Inferior parietal cortex (tissue), 1 donor: ENCODE results near the gene DCST2.

Experiments used
- DNase-seq: peaks from one replicate; pipeline ENCODE4 v3.0.0-alpha.2; 2016; ENCODE audit errors: extremely low spot score

The DCST2 gene

DNA sequence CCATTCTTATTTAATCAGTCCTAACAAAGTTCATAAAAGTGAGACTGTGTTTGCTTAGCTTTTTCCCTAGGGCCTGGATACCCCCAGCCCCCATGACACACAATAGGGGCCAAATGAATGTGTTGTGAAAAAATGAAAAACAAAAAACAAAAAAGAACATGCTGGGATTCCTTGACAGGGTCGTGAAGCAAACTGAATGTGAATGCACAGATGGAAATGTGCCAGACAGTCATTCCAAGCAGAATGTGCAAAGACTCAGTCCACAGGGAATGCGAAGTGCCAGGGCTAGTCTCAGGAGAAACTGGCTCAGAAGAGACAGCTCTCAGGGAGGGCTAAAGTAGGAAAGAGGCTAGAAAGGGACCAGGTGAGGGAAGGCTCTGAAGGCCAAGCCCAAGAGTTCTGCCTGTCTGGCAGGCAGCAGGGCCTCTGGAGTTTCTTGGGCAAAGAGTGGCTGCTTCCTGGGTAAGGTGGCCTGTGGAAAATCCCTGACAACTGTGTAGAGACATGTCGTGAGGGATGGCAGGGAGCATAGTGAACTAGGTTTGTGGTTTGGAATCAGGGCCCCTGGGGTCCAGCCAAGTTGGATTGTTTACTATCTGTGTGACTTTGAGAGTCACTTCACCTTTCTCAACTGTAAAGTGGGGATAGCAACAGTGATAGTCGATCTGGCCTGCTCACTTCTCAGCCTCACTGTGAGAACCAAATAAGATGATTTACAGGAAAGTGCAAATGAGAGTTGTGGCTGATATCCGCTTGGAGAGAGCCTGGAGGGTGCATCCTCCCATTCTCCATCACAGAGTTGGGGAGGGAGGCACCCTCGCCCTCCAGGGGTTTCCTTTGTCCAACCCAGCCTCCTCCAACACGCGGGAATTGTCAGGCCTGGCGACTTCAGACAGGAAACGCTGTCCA, 16.3 kb upstream of the DCST2 start:
- DNase-seq = no peak

DNA sequence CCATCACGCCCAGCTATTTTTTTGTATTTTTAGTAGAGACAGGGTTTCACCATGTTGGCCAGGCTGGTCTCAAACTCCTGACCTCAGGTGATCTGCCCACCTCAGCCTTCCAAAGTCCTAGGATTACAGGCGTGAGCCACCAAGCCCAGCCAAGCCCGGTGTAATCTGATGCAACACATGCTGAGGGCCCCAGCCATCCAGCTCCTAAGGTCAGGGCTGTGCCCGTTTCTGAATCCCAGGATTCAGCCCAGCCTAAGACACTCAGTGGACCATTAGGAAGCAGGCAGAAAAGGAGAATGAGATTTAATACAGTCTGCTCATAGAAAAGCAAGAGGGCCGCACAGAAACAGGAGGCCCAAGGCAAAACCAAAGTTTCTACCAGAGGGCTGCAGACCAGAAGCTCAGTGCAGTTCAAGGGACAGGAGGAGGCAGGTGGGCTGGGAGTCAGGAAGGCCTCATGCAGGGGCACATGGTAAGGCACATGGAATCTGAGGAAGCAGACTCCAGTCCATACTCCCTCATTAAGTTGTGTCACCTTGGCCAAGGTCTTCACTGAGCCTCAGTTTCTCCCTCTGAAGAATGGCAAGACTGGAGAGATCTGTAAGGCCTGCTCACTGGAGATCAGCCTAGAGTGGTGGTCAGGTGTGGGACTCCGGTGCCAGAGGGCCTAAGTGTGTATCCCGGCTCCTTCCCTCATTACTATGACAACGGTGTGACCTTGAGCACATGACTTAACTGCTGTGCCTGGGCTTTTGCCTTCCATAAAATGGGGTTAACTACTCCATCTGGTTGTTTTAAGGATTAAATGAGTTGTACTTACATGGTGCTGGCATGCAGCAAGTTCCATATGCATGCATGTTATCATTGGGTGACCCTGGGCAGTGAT, 15.1 kb upstream of the DCST2 start:
- DNase-seq = no peak

DNA sequence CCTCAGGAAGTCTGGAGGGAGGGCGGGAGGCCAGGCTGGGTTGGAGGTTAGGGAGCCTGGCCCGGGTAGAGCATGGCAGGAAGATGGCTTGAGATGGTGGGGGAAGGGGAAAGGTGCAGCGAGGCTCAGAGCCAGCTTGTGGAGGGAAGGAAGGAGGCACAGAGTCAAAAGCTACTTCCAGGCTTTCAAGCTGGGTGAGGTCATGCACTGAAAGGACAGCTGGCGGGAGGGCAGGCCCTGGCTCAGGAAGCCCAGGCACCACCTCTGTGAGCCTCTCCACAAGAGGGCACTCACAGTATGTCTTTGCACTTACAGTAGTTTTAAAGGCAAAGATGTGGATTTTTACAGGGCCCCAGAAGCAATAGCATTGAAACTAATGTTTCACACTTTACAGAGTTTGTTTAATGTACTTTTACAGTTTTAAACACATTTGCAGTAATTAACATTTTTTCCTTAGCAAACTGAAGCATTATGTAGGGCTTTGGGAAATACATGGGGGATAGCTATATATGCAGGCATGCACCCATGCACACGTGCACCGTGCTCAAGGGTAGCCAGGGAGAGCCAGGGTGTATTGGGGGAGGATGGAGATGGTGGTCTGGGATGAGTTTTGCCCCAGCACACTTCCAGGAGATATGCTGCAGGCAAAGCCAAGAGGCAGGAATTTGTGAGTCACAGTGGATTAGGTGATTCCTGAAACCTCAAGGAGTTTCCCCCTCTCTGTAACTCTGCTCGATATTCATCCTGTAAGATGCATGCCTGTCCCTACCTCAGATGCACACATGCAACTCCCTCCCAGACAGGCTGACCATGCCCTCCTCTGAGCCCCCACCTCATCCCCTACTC, 11.5 kb upstream of the DCST2 start:
- DNase-seq = peak; percentile 79

DNA sequence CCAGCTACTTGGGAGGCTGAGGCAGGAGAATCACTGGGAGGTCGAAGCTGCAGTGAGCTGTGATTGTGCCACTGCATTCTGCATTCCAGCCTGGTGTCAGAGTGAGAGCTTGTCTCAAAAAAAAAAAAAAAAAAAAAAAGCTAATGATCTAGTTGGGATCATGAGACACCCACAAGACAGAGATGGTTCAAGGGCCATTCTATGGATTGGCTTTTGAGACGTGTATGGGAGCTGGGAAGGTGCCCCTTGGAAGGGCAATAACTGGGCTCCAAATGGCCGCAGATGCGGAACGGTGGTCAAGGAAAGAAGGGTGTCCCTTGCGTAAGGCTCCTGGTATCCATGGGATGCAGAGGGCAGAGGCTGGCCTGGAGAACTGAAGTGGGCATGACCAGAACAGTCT, 10.8 kb upstream of the DCST2 start:
- no peak for DNase-seq

DNA sequence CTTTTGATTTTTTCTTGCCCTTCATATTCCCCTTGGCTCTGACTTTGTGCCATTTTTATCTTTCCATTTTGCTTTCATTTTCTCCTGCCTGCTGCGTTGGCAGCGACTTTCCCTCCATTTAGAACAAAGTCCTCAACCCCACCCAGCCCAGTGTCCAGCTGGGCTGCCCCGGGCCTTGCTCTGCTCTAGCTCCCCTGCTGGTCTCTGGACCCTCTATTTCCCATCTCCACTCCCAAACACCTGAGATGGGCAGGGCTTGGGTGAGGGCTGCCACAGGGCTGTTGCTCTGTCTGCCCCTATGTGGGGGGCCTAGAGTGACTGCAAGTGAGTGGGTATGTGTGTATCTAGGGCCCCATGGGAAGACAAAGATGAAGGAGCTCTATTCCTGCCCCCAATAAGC, 10.2 kb upstream of the DCST2 start:
- DNase-seq = no peak

- DNase-seq = no peak
These were observed 9.7 kb upstream of the DCST2 start for GRCh38 chr1:155043301-155043702.

GRCh38 chr1:155042789-155043188, 9.2 kb upstream of the DCST2 start:
- DNase-seq = no peak

DNA sequence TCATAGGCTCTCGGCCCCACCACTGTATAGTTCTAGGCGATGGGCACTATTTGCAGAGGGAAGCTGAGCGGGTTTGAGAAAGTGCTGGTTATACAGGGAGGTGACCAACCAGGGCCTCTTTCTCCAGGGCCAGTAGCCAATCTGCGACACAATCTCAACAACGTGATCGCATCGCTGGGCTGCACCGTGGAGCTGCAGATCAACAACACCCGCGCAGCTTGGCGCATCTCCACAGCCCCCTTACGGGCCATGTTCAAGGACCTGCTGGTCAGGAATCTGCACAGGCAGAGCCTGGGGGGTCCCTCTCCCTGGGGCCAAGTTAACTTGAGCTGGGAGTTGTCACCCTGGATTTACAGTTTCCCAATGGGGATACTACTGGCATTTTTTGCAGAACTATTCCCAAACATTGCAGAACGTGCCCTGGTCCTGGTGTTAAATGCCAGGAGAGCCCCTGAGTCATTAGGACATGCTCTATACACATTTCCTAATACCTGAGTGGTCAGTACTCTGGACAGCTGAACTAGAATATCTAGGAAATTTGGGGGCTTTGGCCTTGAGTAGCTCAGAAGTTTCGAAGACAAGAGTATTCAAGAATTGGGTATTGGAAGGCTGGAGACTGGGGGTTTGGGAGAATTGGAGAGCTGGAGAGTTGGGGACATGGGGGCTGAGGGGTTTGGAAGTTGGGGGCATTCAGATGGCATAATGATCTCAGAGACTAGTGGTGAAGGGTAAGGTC, 6.9 kb upstream of the DCST2 start:
- DNase-seq = no peak

GRCh38 chr1:155039308-155039669, 5.7 kb upstream of the DCST2 start:
- no peak for DNase-seq

DNA sequence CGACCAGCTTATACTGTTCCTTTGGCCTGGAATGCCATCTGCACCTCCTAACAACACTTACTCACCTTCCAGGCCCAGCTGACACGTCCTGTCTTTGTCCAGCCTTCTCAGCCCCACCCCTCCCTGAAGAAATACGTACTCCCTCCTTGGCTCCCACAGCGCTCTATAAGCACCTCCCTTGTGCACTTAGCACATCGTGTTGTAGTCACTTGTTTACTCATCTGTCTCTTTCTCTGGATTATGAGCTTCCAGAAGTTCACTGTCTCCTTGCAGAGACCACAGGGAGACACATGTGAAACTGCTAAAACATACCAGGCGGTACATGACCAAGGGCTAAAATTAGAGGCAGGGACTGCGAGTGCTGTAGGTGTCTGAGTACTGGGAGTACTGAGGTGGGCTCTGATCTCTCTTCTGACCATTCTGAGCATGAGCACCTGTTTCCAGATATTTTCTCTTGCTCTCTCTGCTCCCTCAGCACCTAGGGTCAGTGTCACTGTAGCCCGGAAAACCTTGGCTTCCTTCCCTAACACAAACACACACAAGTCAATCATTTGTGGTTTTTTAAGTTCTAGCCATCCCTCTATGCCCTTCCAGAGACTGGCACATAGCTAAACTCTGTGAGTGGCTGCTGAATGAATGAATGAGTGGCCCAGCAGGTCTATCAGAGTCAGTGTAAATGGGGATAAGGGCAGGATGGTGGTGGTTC, 5.2 kb upstream of the DCST2 start:
- DNase-seq = no peak

DNA sequence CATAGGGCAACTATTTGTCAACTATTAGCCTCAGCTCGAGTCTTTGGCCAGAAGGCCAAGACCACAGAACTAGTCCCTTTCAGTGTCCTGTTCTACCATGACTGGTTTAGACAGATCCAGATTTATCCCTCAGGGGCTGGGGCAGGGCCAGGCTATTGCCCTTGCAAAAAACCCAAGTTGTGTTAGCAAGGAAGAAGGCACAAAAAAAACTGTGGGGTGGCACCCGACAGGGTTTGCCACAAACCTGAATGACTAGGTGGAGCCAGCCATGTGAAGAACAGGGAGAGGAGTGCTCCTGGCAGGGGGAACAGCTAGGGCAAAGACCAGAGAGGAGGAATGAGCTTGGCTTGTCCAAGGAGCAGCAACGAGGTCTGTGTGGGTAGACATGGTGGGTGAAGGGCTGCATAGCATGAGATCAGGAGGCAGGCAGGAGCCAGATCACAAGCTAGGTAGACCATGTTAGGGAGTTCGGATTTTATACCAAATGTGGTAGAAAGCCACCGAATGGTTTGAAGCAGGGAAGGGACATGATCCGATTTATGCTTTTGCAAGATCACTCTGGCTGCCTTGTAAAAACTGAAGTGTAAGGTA, 4.4 kb upstream of the DCST2 start:
- DNase-seq = no peak

DNA sequence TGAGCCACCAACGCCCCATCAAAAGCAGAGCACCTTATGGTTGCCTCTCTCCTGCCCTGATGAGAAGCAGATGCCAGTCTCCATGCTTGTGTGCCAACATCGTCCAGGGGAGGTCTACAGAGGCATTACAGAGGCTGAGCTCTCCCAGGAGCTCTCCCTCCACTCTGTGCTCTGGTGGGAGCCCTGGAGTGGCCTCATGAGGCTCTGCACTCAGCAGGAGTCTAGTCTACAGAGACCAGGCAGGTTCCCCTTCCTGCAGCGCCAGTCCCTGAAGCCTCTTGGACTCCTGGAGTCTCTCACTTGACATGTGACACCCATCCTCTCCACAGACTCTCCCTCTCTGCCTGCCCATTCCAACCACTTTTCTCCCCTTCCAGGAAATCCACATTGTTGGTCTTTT, 3.5 kb upstream of the DCST2 start:
- no peak for DNase-seq

DNA sequence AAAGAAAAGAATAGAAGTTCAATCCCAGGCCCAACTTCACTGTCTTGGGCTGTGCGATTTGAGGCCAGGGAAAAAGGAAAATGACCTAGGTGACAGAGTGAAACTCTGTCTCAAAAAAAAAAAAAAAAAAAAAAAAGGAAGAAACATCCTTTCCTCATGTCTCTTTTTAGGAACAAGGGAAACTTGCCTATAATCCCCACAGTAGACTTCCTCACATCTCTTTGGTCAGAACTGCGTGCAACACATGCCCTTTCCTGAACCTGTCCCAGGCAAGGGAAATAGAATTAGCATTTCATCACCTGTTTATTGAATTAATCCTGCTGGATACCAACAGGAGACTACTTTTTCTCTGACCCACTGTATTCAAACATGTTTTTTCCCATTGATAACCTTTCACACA, 2.4 kb upstream of the DCST2 start:
- DNase-seq = no peak

DNA sequence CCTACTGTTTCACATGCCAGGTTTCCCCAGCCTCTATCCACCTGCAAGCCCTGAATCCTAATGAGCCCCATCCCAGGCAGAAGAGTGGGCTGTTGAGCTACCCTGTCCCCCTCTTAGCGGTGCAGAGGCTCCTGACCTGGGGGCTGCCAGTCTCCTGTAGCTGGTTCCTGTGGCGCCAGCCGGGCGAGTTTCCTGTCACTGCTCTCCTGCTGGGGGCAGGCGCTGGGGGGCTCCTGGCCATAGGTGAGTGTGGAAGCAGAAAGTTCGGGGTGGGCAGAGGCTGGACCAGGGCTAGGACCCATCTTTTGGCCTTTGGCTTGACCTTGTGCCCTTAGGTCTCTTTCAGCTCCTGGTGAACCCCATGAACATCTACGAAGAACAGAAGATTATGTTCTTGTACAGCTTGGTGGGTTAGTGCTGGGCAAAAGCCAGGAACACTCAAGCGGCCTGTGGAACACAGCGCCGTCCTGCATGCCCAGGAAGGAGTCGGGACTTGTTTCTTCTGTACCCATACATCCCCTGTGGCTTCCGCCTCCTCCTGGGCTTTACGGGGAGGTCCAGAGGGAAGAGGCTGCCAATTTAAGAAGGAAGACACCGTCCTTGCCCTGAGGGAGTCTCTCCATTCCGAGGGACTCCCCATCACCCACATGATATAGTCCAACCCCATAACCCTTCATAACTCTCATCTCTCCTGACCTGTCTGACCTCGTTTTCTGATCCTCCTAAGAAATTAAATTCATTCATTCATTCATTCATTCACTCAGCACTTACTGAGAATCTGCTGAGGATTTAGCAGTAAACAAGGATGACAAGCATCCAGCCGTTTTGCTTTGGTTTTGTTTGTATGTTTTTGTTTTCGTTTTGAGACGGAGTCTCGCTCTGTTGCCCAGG, 982 bp upstream of the DCST2 start:
- no peak for DNase-seq

- no peak for DNase-seq
These were observed 695 bp downstream of the DCST2 start for GRCh38 chr1:155032886-155033285.

DNA sequence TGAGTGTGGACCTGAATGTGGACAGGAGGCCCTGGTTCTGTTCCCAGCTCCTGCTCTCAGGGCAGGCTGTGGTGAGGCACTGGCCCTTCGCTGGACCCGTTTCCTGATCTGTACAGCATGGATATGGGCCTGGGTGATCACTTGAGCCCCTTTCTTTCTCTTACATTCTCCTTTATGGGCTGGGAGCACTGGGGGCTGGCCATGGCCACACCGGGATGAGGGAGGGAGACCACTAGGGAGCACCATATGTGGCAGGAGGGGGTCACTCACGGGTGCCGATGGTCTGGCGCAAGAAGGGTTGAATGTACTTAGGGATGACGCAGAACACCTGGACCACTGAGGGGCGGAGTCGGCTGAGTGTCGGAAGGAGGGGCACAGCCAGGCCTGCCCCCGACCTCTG, 2.7 kb downstream of the DCST2 start:
- no peak for DNase-seq

DNA sequence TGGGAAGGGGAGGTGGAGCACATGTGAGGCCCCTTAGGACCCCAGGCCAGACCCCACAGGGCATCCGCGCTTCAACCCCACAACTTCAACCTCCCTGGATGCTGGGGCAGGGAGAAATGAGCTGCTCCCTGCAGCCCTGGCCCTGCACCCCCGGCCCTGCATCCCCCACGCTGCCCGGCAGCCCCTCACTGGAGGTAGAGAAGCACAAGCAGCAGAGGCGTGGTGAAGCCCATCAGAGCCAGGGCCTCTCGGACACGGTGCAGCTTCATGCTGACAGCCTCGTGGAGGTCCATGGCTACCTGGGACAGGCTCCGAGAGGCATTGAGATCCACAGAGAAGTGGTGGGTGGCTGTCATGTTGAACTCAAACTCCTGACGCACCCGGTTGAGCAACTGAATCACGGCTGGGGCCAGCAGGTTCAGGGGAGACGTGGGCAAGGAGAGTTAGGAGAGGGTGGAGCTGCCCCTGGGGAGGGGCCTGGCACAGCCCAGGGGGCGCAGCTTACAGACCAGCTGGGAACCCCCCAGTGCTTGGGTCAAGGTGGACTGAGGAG, 3.3 kb downstream of the DCST2 start:
- no peak for DNase-seq

DNA sequence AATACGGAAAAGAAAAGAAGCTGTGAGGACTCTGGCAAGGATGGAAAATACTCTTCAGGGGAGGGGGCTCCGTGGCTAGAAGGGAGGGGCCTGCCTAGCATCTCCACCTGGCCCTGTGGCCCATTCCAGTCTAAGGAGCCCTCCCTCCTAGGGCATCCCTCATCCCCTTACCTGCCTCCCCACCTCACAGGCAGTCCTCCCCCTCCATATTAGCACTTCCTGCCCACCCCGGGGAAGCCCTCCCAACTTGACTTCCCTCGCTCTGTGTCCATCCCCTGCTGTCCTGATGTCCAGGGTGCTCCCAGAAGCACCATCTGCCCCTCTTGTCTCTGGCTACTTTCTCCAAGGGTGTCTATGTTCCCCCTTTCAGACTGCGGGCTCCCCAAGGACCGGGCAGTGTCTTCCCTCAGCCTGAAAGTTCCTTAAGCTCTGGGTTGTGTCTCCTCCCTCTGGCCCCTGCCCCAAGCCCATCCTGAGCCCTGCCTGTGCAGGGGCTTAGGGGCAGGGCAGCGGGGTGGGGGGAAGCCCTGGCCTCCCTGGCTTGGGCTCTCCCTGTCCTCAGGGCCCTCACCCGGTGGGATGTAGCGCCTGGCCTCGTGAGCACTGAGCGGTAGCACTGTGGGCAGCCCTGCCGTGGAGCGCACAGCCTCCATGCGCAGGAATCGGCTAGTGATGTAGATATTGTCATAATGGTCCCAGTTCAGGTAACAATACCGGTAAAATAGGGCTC, 3.9 kb downstream of the DCST2 start:
- DNase-seq = no peak
